NOMO-1 treated with DMSO at 0.1 percent for 48 hours (cell line): Measurements from ENCODE around the gene LAT.
"Not testable (repeated sequence)": the region's sequence is repeated elsewhere in the genome, so short reads cannot be mapped to it uniquely, and the experiment has no call there.

ENCODE experiments used
- DNase-seq: peaks from one replicate; lab custom pipeline; 2025; ENCODE audit not compliant: unreplicated experiment; lab: John Stamatoyannopoulos, UW

The LAT gene

GRCh38 chr16:28977703-28978662 lies 6.9 kb upstream of the LAT start:
- no peak for DNase-seq

- DNase-seq: not testable (repeated sequence)
These were observed 4.5 kb upstream of the LAT start for GRCh38 chr16:28980330-28980729.

- DNase-seq: no peak
These were observed 3.9 kb upstream of the LAT start for GRCh38 chr16:28980929-28981328.

GRCh38 chr16:28981517-28981916 lies 3.3 kb upstream of the LAT start:
- DNase-seq: peak; percentile 23

- DNase-seq: no peak
These were observed 2.4 kb upstream of the LAT start for GRCh38 chr16:28982418-28982817.

GRCh38 chr16:28982949-28983348 lies 1.9 kb upstream of the LAT start:
- no peak for DNase-seq

- peak; percentile 83 for DNase-seq
These were observed 1.2 kb upstream of the LAT start for GRCh38 chr16:28983644-28984043.

GRCh38 chr16:28984091-28984490 lies 761 bp upstream of the LAT start:
- DNase-seq: no peak

- no peak for DNase-seq
These were observed 574 bp downstream of the LAT start for GRCh38 chr16:28985211-28986041.

GRCh38 chr16:28986046-28986445 lies 1.2 kb downstream of the LAT start:
- no peak for DNase-seq

- DNase-seq: no peak
These were observed 1.6 kb downstream of the LAT start for GRCh38 chr16:28986492-28986891.

- DNase-seq: no peak
These were observed 2.5 kb downstream of the LAT start for GRCh38 chr16:28987170-28987853.

- DNase-seq: no peak
These were observed 4.5 kb downstream of the LAT start for GRCh38 chr16:28989363-28989762.

- DNase-seq: no peak
These were observed 5.7 kb downstream of the LAT start for GRCh38 chr16:28990375-28991040.

GRCh38 chr16:28991687-28992086 lies 6.8 kb downstream of the LAT start:
- DNase-seq: no peak

GRCh38 chr16:28992496-28992895 lies 7.6 kb downstream of the LAT start:
- no peak for DNase-seq

- no peak for DNase-seq
These were observed 14.0 kb downstream of the LAT start for GRCh38 chr16:28998837-28999236.

GRCh38 chr16:28999577-28999976 lies 14.7 kb downstream of the LAT start:
- no peak for DNase-seq

- DNase-seq: no peak
These were observed 15.2 kb downstream of the LAT start for GRCh38 chr16:29000019-29000418.

- not testable (repeated sequence) for DNase-seq
These were observed 19.8 kb downstream of the LAT start for GRCh38 chr16:29004496-29005139.
